Measurements from ENCODE around the gene TTC34.

TTC34 gene

GRCh38 chr1:2604844-2605508, 196.5 kb downstream of the TTC34 start:
- no peak for DNase-seq (ENCODE audit: low read depth)

- DNase-seq (ENCODE audit: low read depth), result no peak
These were observed 197.2 kb downstream of the TTC34 start for GRCh38 chr1:2604156-2604843.

GRCh38 chr1:2603521-2604155, 197.9 kb downstream of the TTC34 start:
- DNase-seq (ENCODE audit: low read depth), result no peak

- no peak for DNase-seq (ENCODE audit: low read depth)
These were observed 198.5 kb downstream of the TTC34 start for GRCh38 chr1:2602866-2603520.

GRCh38 chr1:2602311-2602835, 199.1 kb downstream of the TTC34 start:
- DNase-seq (ENCODE audit: low read depth), result no peak

- no peak for DNase-seq (ENCODE audit: low read depth)
These were observed 199.7 kb downstream of the TTC34 start for GRCh38 chr1:2601721-2602303.

- DNase-seq (ENCODE audit: low read depth), result no peak
These were observed 203.1 kb downstream of the TTC34 start for GRCh38 chr1:2598329-2598931.

GRCh38 chr1:2597441-2598328, 203.8 kb downstream of the TTC34 start:
- no peak for DNase-seq (ENCODE audit: low read depth)

- no peak for DNase-seq (ENCODE audit: low read depth)
These were observed 204.8 kb downstream of the TTC34 start for GRCh38 chr1:2596530-2597333.

- DNase-seq (ENCODE audit: low read depth), result no peak
These were observed 205.5 kb downstream of the TTC34 start for GRCh38 chr1:2595812-2596529.

GRCh38 chr1:2595261-2595811, 206.2 kb downstream of the TTC34 start:
- DNase-seq (ENCODE audit: low read depth), result no peak

GRCh38 chr1:2594641-2595131, 206.8 kb downstream of the TTC34 start:
- DNase-seq (ENCODE audit: low read depth), result no peak

- no peak for DNase-seq (ENCODE audit: low read depth)
These were observed 207.4 kb downstream of the TTC34 start for GRCh38 chr1:2594001-2594640.

- DNase-seq (ENCODE audit: low read depth), result no peak
These were observed 208.1 kb downstream of the TTC34 start for GRCh38 chr1:2593251-2593878.

- DNase-seq (ENCODE audit: low read depth), result no peak
These were observed 208.8 kb downstream of the TTC34 start for GRCh38 chr1:2592672-2593071.

GRCh38 chr1:2591581-2592261, 209.8 kb downstream of the TTC34 start:
- no peak for DNase-seq (ENCODE audit: low read depth)

- DNase-seq (ENCODE audit: low read depth), result no peak
These were observed 210.3 kb downstream of the TTC34 start for GRCh38 chr1:2591233-2591580.
